Peyer's patch (tissue), 4 donors: ENCODE measurements around the gene IL12RB1.

ENCODE experiments used
- CTCF ChIP-seq, 6 experiments: fragments of 450-650 bp in 4 of 6; fragments of 200-600 bp in 2 of 6; sonication (generic) in 1 of 6; IDR thresholded peaks; one replicate each; pipeline ENCODE4 v1.5.1; 2017 to 2019; ENCODE audit warnings: antibody characterized with exemption in 6 of 6, mild to moderate bottlenecking in 3 of 6, moderate library complexity in 1 of 6
- POLR2A ChIP-seq, 2 donors: fragments of 450-650 bp; IDR thresholded peaks; one replicate each; pipeline ENCODE4 v1.5.1; 2017; ENCODE audit warnings: antibody characterized with exemption in 2 of 2, mild to moderate bottlenecking in 2 of 2, moderate library complexity in 2 of 2

DNA sequence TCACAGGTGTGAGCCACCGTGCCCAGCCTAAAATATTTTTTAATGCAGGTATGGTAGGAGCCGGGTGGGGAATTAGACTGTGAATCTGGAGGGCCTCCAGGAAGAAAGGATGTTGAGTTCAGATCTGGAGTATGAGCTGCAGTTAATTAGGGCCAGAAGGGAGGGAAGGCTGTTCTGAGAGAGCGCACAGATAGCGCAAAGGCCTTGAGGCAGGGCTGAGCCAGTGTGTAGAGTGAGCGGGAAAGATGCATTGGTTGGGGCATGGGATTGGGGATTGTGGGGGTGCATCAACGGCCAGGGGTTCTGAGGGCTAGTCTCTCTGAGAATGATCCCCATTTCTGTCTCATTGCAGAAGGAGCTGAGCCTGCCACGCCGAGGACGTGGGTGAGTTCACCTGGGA, 20.5 kb upstream of the IL12RB1 start:
- TF ChIP-seq CTCF (IDR thresholded peaks at IDR 0.05): no peak
- TF ChIP-seq POLR2A (IDR thresholded peaks at IDR 0.05): no peak
